GM23248 (cell line): ENCODE data around the gene ZFP62. TPM values are rescaled to one million over a fixed set of nuclear protein-coding genes. Genes with fewer than 3 reads are reported as not detected.

ENCODE experiments used
- DNase-seq: peaks from one replicate; pipeline ENCODE4 v3.0.0-alpha.2; 2015
- H2AFZ ChIP-seq: fragments of 200-600 bp; sonication (generic); 2 replicates; pipeline ENCODE4 v1.6.1; 2016; ENCODE audit warnings: antibody characterized with exemption
- H3F3A ChIP-seq: fragments of 200-600 bp; sonication (generic); 2 replicates; pipeline ENCODE4 v1.6.1; 2016; ENCODE audit warnings: mild to moderate bottlenecking, antibody characterized with exemption, mixed run types; ENCODE audit not compliant: insufficient read depth
- H3K27ac ChIP-seq: fragments of 200-600 bp; sonication (generic); 2 replicates; pipeline ENCODE4 v1.5.1; 2016; ENCODE audit warnings: mild to moderate bottlenecking
- H3K27me3 ChIP-seq: fragments of 200-600 bp; sonication (generic); replicated peaks from 2 replicates; pipeline ENCODE4 v1.6.1; 2016; ENCODE audit warnings: mild to moderate bottlenecking; ENCODE audit not compliant: insufficient read depth
- H3K36me3 ChIP-seq: fragments of 200-600 bp; sonication (generic); 2 replicates; pipeline ENCODE4 v1.6.1; 2016; ENCODE audit warnings: low read depth, mild to moderate bottlenecking
- H3K4me1 ChIP-seq: fragments of 200-600 bp; sonication (generic); 2 replicates; pipeline ENCODE4 v1.6.1; 2016; ENCODE audit warnings: mild to moderate bottlenecking; ENCODE audit not compliant: insufficient read depth
- H3K4me2 ChIP-seq: fragments of 200-600 bp; sonication (generic); one replicate; pipeline ENCODE4 v1.6.1; 2016; ENCODE audit warnings: mild to moderate bottlenecking; ENCODE audit not compliant: unreplicated experiment
- H3K4me3 ChIP-seq: fragments of 200-600 bp; sonication (generic); 2 replicates; pipeline ENCODE4 v1.5.1; 2016; ENCODE audit warnings: mild to moderate bottlenecking
- H3K79me2 ChIP-seq: fragments of 200-600 bp; sonication (generic); 2 replicates; pipeline ENCODE4 v1.6.1; 2016; ENCODE audit warnings: mild to moderate bottlenecking; ENCODE audit not compliant: insufficient read depth
- H3K9ac ChIP-seq: fragments of 200-600 bp; sonication (generic); 2 replicates; pipeline ENCODE4 v1.6.1; 2016; ENCODE audit warnings: mild to moderate bottlenecking
- H3K9me2 ChIP-seq: fragments of 200-600 bp; sonication (generic); 2 replicates; pipeline ENCODE4 v1.6.1; 2016; ENCODE audit warnings: mixed run types, mild to moderate bottlenecking, moderate library complexity; ENCODE audit not compliant: insufficient read depth
- H3K9me3 ChIP-seq: fragments of 200-600 bp; sonication (generic); one replicate; pipeline ENCODE4 v1.6.1; 2017; ENCODE audit warnings: low read depth
- H4K20me1 ChIP-seq: fragments of 200-600 bp; sonication (generic); 2 replicates; pipeline ENCODE4 v1.6.0; 2016; ENCODE audit not compliant: insufficient read depth
- EZH2 ChIP-seq: fragments of 200-600 bp; sonication (generic); IDR thresholded peaks from 2 replicates; pipeline ENCODE4 v1.6.1; 2018; ENCODE audit warnings: antibody characterized with exemption, mild to moderate bottlenecking; ENCODE audit not compliant: insufficient read depth, poor library complexity, severe bottlenecking
- EZH2phosphoT487 ChIP-seq: fragments of 200-600 bp; sonication (generic); IDR thresholded peaks from 2 replicates; pipeline ENCODE4 v1.6.1; 2018; ENCODE audit warnings: antibody characterized with exemption, moderate library complexity, mild to moderate bottlenecking, low read depth; ENCODE audit not compliant: insufficient read depth
- WGBS, 2 experiments: methylation state at CpG; one replicate each; pipeline ENCODE4 v1.1.6; 2015 to 2017; ENCODE audit warnings: low lambda C conversion rate in 2 of 2, low coverage in 1 of 2; ENCODE audit errors: missing lambda C conversion rate in 2 of 2; 5-methylcytosine and 5-hydroxymethylcytosine counted together
- in situ Hi-C: fragments of 300-500 bp; cut with MboI; formaldehyde crosslinking; loops from 2 replicates; pipeline ENCODE4 v1.15.0; 2020
- polyA plus RNA-seq: library from polyadenylated mRNA; unstranded; fragments of >200 nt; fragmentation: Nextera tagmentation; extraction: Ambion mirVana; gene quantifications from 2 replicates; pipeline ENCODE4 v1.2.1, GENCODE V29; 2016
- total RNA-seq: library from RNA; depleted of rRNA; stranded (reverse); fragments of >200 nt; shearing (Covaris generic); gene quantifications from 2 replicates; pipeline ENCODE4 v1.2.3, GENCODE V29; 2014

ZFP62 gene
- total and polyA plus RNA-seq, 2 experiments from 2014 or later: 13.0 to 13.6 TPM

DNA sequence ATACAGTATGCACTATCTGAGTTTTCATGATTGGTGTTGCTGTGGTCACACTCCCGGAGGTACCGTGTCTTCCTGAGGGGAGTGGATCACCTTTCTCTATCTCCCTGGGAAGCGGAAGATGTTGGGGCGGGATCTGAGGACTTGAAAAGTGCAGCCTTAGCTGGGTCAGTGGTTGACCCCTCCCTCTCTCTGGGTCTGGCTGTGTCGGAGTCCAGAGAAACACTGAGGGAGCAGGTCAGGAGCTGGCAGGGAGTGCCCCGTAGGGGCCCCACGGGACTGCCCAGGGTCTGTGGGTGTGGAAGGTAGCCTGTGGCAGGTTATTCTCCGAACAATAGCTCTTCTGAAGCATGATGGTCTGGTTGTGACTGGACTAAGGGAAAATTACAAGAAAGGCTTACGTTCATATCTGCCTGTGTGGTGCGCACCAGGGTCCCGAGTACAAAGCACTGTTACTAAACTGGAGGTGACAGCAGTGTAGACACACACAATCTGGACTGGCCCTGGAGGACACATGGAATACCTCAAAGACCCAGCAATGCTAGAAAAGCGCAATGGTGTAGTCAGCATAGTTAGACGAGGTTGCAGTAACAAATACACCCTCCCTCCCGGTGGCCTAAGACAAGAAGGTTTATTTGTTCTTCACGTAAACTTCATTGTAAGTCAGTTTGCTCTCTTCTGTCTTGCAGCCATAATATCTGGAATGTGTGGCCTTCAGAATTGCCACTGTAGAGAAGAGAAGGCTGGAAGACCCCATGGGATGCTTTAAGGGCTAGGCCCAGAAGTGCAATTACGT lies 9.4 kb upstream of the ZFP62 start:
- H3F3A ChIP-seq: no peaks in the 10 kb centered on the region; the same call in 1 of the 2 replicates
- no peak for DNase-seq
- no peak overlapping the region for H3K9ac ChIP-seq
- H2AFZ ChIP-seq: no peak overlapping the region
- H3K36me3 ChIP-seq: no peaks in the 10 kb centered on the region
- in situ Hi-C loops: no loop called here
- no peak overlapping the region for H3K4me3 ChIP-seq
- WGBS, 2 experiments: 55 to 61% methylated on average over 16 of the region's 16 CpGs
- no peaks in the 10 kb centered on the region for H4K20me1 ChIP-seq
- H3K4me2 ChIP-seq: no peak overlapping the region
- TF ChIP-seq EZH2: no peak
- no peak for TF ChIP-seq EZH2phosphoT487
- no peaks in the 10 kb centered on the region for H3K4me1 ChIP-seq
- H3K27me3 ChIP-seq: no peaks in the 10 kb centered on the region
- no peaks in the 10 kb centered on the region for H3K9me2 ChIP-seq
- H3K27ac ChIP-seq: no peak overlapping the region
- H3K9me3 ChIP-seq: no peaks in the 10 kb centered on the region
- no peaks in the 10 kb centered on the region for H3K79me2 ChIP-seq

GRCh38 chr5:180869587-180869986 lies 8.5 kb upstream of the ZFP62 start:
- Histone ChIP-seq H3K9me3 (no peaks in the 10 kb centered on the region), H3K4me1 (no peaks in the 10 kb centered on the region), H3K27me3 (no peaks in the 10 kb centered on the region), H3K9ac (no peak overlapping the region), H3F3A (no peaks in the 10 kb centered on the region; the same call in 1 of the 2 replicates), H3K27ac (no peak overlapping the region), H4K20me1 (no peaks in the 10 kb centered on the region), H3K79me2 (no peaks in the 10 kb centered on the region), H3K4me3 (no peak overlapping the region), H3K4me2 (no peak overlapping the region), H3K36me3 (no peaks in the 10 kb centered on the region), H2AFZ (no peak overlapping the region), H3K9me2 (no peaks in the 10 kb centered on the region)
- in situ Hi-C loops: no loop called here
- TF ChIP-seq EZH2phosphoT487: no peak
- no peak for TF ChIP-seq EZH2
- 0 to 3% methylated on average over 1 of the region's 1 CpG for WGBS, 2 experiments
- DNase-seq: no peak

DNA sequence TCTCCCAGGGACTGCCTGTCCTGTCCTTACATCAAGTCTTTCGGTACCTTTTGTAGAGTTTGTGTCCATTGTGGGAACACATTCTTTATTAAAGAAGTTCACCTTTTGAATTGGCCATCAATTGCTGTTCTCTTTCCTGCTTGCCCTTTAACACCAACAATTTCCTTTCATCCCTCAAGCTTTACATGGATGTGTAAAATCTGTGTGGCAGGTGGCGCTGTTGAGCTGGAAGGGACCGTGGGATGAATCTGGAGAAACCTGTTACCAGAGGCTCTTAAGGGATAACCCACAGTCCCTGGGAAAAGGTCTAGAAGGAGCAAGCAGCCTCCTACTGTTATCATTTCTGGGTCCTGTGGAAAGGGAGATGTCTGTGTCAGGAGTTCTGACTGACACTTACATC lies 7.9 kb upstream of the ZFP62 start:
- Histone ChIP-seq H4K20me1 (no peaks in the 10 kb centered on the region), H3K4me3 (no peak overlapping the region), H3K9me2 (no peaks in the 10 kb centered on the region), H3K27ac (no peak overlapping the region), H3K4me1 (no peaks in the 10 kb centered on the region), H3F3A (no peaks in the 10 kb centered on the region; the same call in 1 of the 2 replicates), H3K27me3 (no peaks in the 10 kb centered on the region), H2AFZ (no peak overlapping the region), H3K9ac (no peak overlapping the region), H3K9me3 (no peaks in the 10 kb centered on the region), H3K4me2 (no peak overlapping the region), H3K79me2 (no peaks in the 10 kb centered on the region), H3K36me3 (no peaks in the 10 kb centered on the region)
- DNase-seq: peak; percentile 78
- 0 to 3% methylated on average over 3 of the region's 3 CpGs for WGBS, 2 experiments
- TF ChIP-seq EZH2 (no peak), EZH2phosphoT487 (no peak)
- in situ Hi-C loops: no loop called here

- Histone ChIP-seq H3F3A (peaks cover 3% of the 10 kb centered on the region; the same call in 1 of the 2 replicates), H3K4me3 (no peak overlapping the region), H3K9me3 (no peaks in the 10 kb centered on the region), H4K20me1 (no peaks in the 10 kb centered on the region), H2AFZ (no peak overlapping the region), H3K79me2 (no peaks in the 10 kb centered on the region), H3K36me3 (no peaks in the 10 kb centered on the region), H3K27ac (no peak overlapping the region), H3K9ac (no peak overlapping the region), H3K9me2 (no peaks in the 10 kb centered on the region), H3K27me3 (no peaks in the 10 kb centered on the region), H3K4me2 (no peak overlapping the region), H3K4me1 (no peaks in the 10 kb centered on the region)
- in situ Hi-C loops: no loop called here
- WGBS, 2 experiments: 67% methylated on average over 10 of the region's 10 CpGs
- DNase-seq: no peak
- no peak for TF ChIP-seq EZH2
- TF ChIP-seq EZH2phosphoT487: no peak
These were observed 5.9 kb upstream of the ZFP62 start for GRCh38 chr5:180866985-180867384.
